ENCODE results near the gene RNF14. TPM values are rescaled to one million over a fixed set of nuclear protein-coding genes. Genes with fewer than 3 reads are reported as not detected.
A peak's percentile ranks its signal among the peaks of the same experiment; 100 is the strongest.

The RNF14 gene
- total and polyA plus RNA-seq, 9 of the 15 experiments (the other 6 are each of a cell fraction or from before 2014, with no cell fraction given) = 36.3 to 140 (median 75.1) TPM

DNA sequence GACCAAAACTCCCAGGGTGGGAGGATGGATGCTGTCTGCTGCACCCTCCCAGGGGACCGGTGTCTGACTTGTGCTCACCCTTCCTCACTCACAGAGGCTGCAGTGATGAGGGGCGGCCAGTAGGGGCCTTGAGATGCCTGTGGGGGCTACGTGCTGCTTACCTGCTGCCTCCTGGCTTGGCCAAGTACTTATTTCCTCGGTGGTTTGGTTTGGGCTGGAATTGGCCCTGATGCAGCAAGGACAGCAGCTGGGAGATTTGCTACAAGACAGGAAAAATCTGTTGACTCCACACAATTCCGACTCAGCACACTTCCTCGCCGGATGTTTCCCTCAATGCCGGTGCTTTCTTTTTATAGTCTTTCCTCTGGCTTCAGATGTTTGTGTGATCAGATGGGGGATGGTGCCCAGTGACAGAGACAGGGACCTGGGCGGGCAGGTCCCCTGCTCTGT lies 17.5 kb upstream of the RNF14 start:
- intact Hi-C loops (cut with micrococcal nuclease) (no loop called here), in situ Hi-C loops (cut with MboI) (no loop called here)
- peaks cover 20 to 49% of the 10 kb centered on the region in 2 experiments; a peak in 4 of 5 replicates for H3K27me3 ChIP-seq (ENCODE audit: control insufficient read depth in 2 of 2, insufficient read depth in 2 of 2, low read length in 2 of 2)
- no peak overlapping the region for H2AFZ ChIP-seq (ENCODE audit: low read depth, low read length)
- FAIRE-seq (no peak), ATAC-seq (peak; percentile 87), DNase-seq (ENCODE audit: extremely low read depth in 1 of 4, low spot score in 3 of 4) (peak; percentile 43 to 68 (median 61))
- H3K4me1 ChIP-seq (replicated peaks in 1 of 2; ENCODE audit: control insufficient read depth in 2 of 2, insufficient read depth in 2 of 2, low read length in 2 of 2) = no peaks in the 10 kb centered on the region; a peak in 1 of 5 replicates
- ChIA-PET CTCF (ENCODE audit: low intra/inter-chr PET ratio) (no interaction called here), POLR2A (no interaction called here)
- WGBS (ENCODE audit: insufficient coverage, low coverage, missing lambda C conversion rate) = 17% methylated on average over 9 of the region's 9 CpGs
- no peak overlapping the region; a peak in 1 of 4 replicates for H3K9ac ChIP-seq (ENCODE audit: insufficient read depth in 1 of 2, low read depth in 2 of 2, low read length in 2 of 2)
- H3K4me3 ChIP-seq = no peak overlapping the region
- H3K27ac ChIP-seq (ENCODE audit: extremely low read depth, low read depth, low read length) = no peak overlapping the region
- H3K9me3 ChIP-seq (replicated peaks; ENCODE audit: control insufficient read depth, insufficient read depth, low read depth, low read length) = no peaks in the 10 kb centered on the region
- H4K20me1 ChIP-seq (replicated peaks; ENCODE audit: control insufficient read depth, insufficient read depth, low read length) = peaks cover under 1% of the 10 kb centered on the region; the same call in 1 of the 2 replicates
- H3K79me2 ChIP-seq (ENCODE audit: control insufficient read depth, insufficient read depth, low read length) = no peaks in the 10 kb centered on the region
- no peak overlapping the region; the same call in 1 of the 2 replicates for H3K4me2 ChIP-seq (ENCODE audit: insufficient read depth, low read length)
- no peaks in the 10 kb centered on the region for H3K9me1 ChIP-seq (ENCODE audit: control insufficient read depth, insufficient read depth, low read length)
- no peaks in the 10 kb centered on the region for H3K36me3 ChIP-seq (ENCODE audit: control insufficient read depth, insufficient read depth, low read length)
- BruUV-seq (replicated peaks) = no TSS peak
- TF ChIP-seq SRF (CRISPR knock-in tag; IDR thresholded peaks at IDR 0.05) (no peak), STAT5A (IDR thresholded peaks at IDR 0.05; ENCODE audit: borderline replicate concordance, low read length) (no peak), TAF9B (IDR thresholded peaks at IDR 0.05; ENCODE audit: partially characterized antibody) (no peak), SUPT5H (IDR thresholded peaks at IDR 0.05) (no peak), ZNF316 (IDR thresholded peaks at IDR 0.05) (peak; percentile 10; the same call in 1 of the 2 replicates), ESRRB (CRISPR knock-in tag; IDR thresholded peaks at IDR 0.05; ENCODE audit: borderline replicate concordance) (no peak), ZNF354B (CRISPR knock-in tag; IDR thresholded peaks at IDR 0.05) (no peak), NR4A1 (CRISPR knock-in tag; IDR thresholded peaks at IDR 0.05) (no peak), NR4A1 (tag; IDR thresholded peaks at IDR 0.05) (no peak)
- TF ChIP-seq, protein P1, sequence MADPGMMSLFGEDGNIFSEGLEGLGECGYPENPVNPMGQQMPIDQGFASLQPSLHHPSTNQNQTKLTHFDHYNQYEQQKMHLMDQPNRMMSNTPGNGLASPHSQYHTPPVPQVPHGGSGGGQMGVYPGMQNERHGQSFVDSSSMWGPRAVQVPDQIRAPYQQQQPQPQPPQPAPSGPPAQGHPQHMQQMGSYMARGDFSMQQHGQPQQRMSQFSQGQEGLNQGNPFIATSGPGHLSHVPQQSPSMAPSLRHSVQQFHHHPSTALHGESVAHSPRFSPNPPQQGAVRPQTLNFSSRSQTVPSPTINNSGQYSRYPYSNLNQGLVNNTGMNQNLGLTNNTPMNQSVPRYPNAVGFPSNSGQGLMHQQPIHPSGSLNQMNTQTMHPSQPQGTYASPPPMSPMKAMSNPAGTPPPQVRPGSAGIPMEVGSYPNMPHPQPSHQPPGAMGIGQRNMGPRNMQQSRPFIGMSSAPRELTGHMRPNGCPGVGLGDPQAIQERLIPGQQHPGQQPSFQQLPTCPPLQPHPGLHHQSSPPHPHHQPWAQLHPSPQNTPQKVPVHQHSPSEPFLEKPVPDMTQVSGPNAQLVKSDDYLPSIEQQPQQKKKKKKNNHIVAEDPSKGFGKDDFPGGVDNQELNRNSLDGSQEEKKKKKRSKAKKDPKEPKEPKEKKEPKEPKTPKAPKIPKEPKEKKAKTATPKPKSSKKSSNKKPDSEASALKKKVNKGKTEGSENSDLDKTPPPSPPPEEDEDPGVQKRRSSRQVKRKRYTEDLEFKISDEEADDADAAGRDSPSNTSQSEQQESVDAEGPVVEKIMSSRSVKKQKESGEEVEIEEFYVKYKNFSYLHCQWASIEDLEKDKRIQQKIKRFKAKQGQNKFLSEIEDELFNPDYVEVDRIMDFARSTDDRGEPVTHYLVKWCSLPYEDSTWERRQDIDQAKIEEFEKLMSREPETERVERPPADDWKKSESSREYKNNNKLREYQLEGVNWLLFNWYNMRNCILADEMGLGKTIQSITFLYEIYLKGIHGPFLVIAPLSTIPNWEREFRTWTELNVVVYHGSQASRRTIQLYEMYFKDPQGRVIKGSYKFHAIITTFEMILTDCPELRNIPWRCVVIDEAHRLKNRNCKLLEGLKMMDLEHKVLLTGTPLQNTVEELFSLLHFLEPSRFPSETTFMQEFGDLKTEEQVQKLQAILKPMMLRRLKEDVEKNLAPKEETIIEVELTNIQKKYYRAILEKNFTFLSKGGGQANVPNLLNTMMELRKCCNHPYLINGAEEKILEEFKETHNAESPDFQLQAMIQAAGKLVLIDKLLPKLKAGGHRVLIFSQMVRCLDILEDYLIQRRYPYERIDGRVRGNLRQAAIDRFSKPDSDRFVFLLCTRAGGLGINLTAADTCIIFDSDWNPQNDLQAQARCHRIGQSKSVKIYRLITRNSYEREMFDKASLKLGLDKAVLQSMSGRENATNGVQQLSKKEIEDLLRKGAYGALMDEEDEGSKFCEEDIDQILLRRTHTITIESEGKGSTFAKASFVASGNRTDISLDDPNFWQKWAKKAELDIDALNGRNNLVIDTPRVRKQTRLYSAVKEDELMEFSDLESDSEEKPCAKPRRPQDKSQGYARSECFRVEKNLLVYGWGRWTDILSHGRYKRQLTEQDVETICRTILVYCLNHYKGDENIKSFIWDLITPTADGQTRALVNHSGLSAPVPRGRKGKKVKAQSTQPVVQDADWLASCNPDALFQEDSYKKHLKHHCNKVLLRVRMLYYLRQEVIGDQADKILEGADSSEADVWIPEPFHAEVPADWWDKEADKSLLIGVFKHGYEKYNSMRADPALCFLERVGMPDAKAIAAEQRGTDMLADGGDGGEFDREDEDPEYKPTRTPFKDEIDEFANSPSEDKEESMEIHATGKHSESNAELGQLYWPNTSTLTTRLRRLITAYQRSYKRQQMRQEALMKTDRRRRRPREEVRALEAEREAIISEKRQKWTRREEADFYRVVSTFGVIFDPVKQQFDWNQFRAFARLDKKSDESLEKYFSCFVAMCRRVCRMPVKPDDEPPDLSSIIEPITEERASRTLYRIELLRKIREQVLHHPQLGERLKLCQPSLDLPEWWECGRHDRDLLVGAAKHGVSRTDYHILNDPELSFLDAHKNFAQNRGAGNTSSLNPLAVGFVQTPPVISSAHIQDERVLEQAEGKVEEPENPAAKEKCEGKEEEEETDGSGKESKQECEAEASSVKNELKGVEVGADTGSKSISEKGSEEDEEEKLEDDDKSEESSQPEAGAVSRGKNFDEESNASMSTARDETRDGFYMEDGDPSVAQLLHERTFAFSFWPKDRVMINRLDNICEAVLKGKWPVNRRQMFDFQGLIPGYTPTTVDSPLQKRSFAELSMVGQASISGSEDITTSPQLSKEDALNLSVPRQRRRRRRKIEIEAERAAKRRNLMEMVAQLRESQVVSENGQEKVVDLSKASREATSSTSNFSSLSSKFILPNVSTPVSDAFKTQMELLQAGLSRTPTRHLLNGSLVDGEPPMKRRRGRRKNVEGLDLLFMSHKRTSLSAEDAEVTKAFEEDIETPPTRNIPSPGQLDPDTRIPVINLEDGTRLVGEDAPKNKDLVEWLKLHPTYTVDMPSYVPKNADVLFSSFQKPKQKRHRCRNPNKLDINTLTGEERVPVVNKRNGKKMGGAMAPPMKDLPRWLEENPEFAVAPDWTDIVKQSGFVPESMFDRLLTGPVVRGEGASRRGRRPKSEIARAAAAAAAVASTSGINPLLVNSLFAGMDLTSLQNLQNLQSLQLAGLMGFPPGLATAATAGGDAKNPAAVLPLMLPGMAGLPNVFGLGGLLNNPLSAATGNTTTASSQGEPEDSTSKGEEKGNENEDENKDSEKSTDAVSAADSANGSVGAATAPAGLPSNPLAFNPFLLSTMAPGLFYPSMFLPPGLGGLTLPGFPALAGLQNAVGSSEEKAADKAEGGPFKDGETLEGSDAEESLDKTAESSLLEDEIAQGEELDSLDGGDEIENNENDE (IDR thresholded peaks at IDR 0.05; ENCODE audit: low read depth, low read length) = no peak
- TF ChIP-seq, protein P2, sequence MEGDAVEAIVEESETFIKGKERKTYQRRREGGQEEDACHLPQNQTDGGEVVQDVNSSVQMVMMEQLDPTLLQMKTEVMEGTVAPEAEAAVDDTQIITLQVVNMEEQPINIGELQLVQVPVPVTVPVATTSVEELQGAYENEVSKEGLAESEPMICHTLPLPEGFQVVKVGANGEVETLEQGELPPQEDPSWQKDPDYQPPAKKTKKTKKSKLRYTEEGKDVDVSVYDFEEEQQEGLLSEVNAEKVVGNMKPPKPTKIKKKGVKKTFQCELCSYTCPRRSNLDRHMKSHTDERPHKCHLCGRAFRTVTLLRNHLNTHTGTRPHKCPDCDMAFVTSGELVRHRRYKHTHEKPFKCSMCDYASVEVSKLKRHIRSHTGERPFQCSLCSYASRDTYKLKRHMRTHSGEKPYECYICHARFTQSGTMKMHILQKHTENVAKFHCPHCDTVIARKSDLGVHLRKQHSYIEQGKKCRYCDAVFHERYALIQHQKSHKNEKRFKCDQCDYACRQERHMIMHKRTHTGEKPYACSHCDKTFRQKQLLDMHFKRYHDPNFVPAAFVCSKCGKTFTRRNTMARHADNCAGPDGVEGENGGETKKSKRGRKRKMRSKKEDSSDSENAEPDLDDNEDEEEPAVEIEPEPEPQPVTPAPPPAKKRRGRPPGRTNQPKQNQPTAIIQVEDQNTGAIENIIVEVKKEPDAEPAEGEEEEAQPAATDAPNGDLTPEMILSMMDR (IDR thresholded peaks at IDR 0.05 in 2 of 3, conservative IDR thresholded peaks at IDR 0.05 in 1 of 3; ENCODE audit: insufficient read depth in 2 of 3, low read depth in 1 of 3, low read length in 3 of 3) = peak; percentile 37 to 68 (median 54)

Measured in K562 (cell line).